Measurements from ENCODE around the gene GSTM3.
"Not testable (repeated sequence)": the region's sequence is repeated elsewhere in the genome, so short reads cannot be mapped to it uniquely, and the experiment has no call there.

DNA sequence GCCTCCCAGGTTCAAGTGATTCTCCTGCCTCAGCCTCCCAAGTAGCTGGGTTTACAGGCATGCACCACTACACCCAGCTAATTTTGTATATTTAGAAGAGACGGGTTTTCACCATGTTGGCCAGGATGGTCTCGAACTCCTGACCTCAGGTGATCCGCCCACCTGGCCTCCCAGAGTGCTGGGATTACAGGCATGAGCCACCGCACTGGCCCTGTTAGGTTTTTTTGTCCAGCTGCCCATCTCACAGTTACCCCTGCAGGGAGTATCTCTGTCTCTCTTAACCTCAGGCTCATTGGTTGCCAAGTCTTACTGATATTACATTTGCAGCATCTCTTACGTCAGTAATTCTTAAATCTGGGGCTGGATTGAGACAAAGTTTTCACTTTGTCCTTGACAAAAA, 15.5 kb upstream of the GSTM3 start:
- not testable (repeated sequence) for TF ChIP-seq CTCF (conservative IDR thresholded peaks at IDR 0.05; ENCODE audit: low read length); EZH2phosphoT487 (IDR thresholded peaks at IDR 0.05; ENCODE audit: borderline replicate concordance, low read depth, low read length)

Data from OCI-LY7 (cell line).